B cell (primary cell): ENCODE data around the gene RETREG2. TPM values are rescaled to one million over a fixed set of nuclear protein-coding genes. Genes with fewer than 3 reads are reported as not detected.

Source experiments
- ATAC-seq: fragments of 200-7000 bp; cut with Tn5 transposase; one replicate; pipeline ENCODE4 v1.10.0; 2021; ENCODE audit warnings: low read depth, mild to moderate bottlenecking, moderate number of reproducible peaks, moderate library complexity
- CTCF ChIA-PET: fragments of 350-600 bp; sonication (Branson Sonifier 250); formaldehyde crosslinking; loops from one replicate; lab custom pipeline; 2021; ENCODE audit warnings: antibody characterized with exemption, inconsistent platforms; lab: Charles Lee
- POLR2A ChIA-PET: fragments of 350-600 bp; sonication (Branson Sonifier 250); formaldehyde crosslinking; loops from one replicate; lab custom pipeline; 2021; ENCODE audit warnings: antibody characterized with exemption; lab: Charles Lee
- DNase-seq: peaks from one replicate; pipeline ENCODE4 v3.0.0; 2013
- H2AFZ ChIP-seq: 2 replicates; pipeline ENCODE4 v1.6.1; 2012; ENCODE audit warnings: mild to moderate bottlenecking, low read depth, low read length; ENCODE audit not compliant: insufficient read depth, poor library complexity, severe bottlenecking
- H3K27ac ChIP-seq, 2 donors: 1 replicate in 1 of 2; 2 replicates in 1 of 2; pipeline ENCODE4 v1.5.1; 2012 to 2013; ENCODE audit warnings: low read length in 2 of 2, mild to moderate bottlenecking in 2 of 2, moderate library complexity in 1 of 2
- H3K27me3 ChIP-seq, 4 experiments: fragments of 200-600 bp in 1 of 4; sonication (generic) in 1 of 4; replicated peaks in 1 of 4; 1 replicate in 2 of 4; 2 replicates in 2 of 4; pipeline versions ENCODE4 v1.6.1 to v1.7.0; 2013 to 2016; ENCODE audit warnings: low read length in 3 of 4, mild to moderate bottlenecking in 2 of 4, mixed read lengths in 1 of 4, moderate library complexity in 1 of 4; ENCODE audit not compliant: insufficient read depth in 4 of 4, control insufficient read depth in 3 of 4; ENCODE audit errors: control extremely low read depth in 1 of 4
- H3K36me3 ChIP-seq, 2 experiments: replicated peaks in 1 of 2; 1 replicate in 1 of 2; 2 replicates in 1 of 2; pipeline versions ENCODE4 v1.6.1 to v1.7.1; 2013; ENCODE audit warnings: low read length in 1 of 2; ENCODE audit not compliant: insufficient read depth in 2 of 2, control insufficient read depth in 1 of 2; ENCODE audit errors: control extremely low read depth in 1 of 2, extremely low read depth in 1 of 2
- H3K4me1 ChIP-seq, 2 donors: fragments of 200-600 bp in 1 of 2; sonication (generic) in 1 of 2; 1 replicate in 1 of 2; 2 replicates in 1 of 2; pipeline versions ENCODE4 v1.5.1 to v1.6.1; 2013 to 2017; ENCODE audit warnings: low read length in 2 of 2; ENCODE audit not compliant: control insufficient read depth in 2 of 2, insufficient read depth in 2 of 2
- H3K4me2 ChIP-seq: replicated peaks from 2 replicates; pipeline ENCODE3; 2012; ENCODE audit warnings: mild to moderate bottlenecking, low read depth, low read length; ENCODE audit not compliant: poor library complexity, severe bottlenecking
- H3K4me3 ChIP-seq, 5 experiments: fragments of 200-600 bp in 1 of 5; sonication (generic) in 1 of 5; 1 replicate in 3 of 5; 2 replicates in 2 of 5; pipeline versions ENCODE4 v1.5.1 to v1.7.0; 2011 to 2016; ENCODE audit warnings: low read length in 4 of 5, mild to moderate bottlenecking in 4 of 5, low read depth in 2 of 5, control low read depth in 1 of 5, moderate library complexity in 1 of 5; ENCODE audit not compliant: insufficient read depth in 1 of 5; ENCODE audit errors: control extremely low read depth in 1 of 5, extremely low read depth in 1 of 5
- H3K79me2 ChIP-seq: fragments of 200-600 bp; sonication (generic); one replicate; pipeline ENCODE4 v1.6.0; 2016; ENCODE audit warnings: low read length; ENCODE audit not compliant: control insufficient read depth, insufficient read depth
- H3K9ac ChIP-seq: fragments of 200-600 bp; sonication (generic); 2 replicates; pipeline ENCODE4 v1.6.1; 2017; ENCODE audit warnings: mild to moderate bottlenecking, low read length, moderate library complexity
- H3K9me3 ChIP-seq, 3 donors: one replicate each; pipeline versions ENCODE4 v1.6.1 to v1.7.1; 2013; ENCODE audit warnings: low read length in 2 of 3; ENCODE audit not compliant: control insufficient read depth in 2 of 3, insufficient read depth in 1 of 3; ENCODE audit errors: control extremely low read depth in 1 of 3
- H4K20me1 ChIP-seq: 2 replicates; pipeline ENCODE4 v1.6.0; 2012; ENCODE audit warnings: mild to moderate bottlenecking, low read length; ENCODE audit not compliant: insufficient read depth, control insufficient read depth, poor library complexity, severe bottlenecking
- H3K27ac Mint-ChIP-seq: one replicate; pipeline ENCODE4 v1.8.0; 2021; ENCODE audit warnings: mixed read lengths
- H3K27me3 Mint-ChIP-seq: one replicate; pipeline ENCODE4 v1.8.0; 2021; ENCODE audit warnings: mixed read lengths
- H3K4me1 Mint-ChIP-seq: one replicate; pipeline ENCODE4 v1.8.0; 2021; ENCODE audit warnings: mixed read lengths
- H3K4me3 Mint-ChIP-seq: one replicate; pipeline ENCODE4 v1.8.0; 2021; ENCODE audit warnings: mixed read lengths
- H3K9me3 Mint-ChIP-seq: one replicate; pipeline ENCODE4 v1.8.0; 2022; ENCODE audit warnings: mixed read lengths; ENCODE audit not compliant: insufficient read depth
- CTCF ChIP-seq: fragments of 200-600 bp; IDR thresholded peaks from one replicate; pipeline ENCODE4 v1.8.0; 2022; ENCODE audit warnings: antibody characterized with exemption, mild to moderate bottlenecking
- EZH2 ChIP-seq: IDR thresholded peaks from 2 replicates; pipeline ENCODE4 v1.6.1; 2012; ENCODE audit warnings: borderline replicate concordance, low read depth, mild to moderate bottlenecking, moderate library complexity, low read length; ENCODE audit not compliant: insufficient read depth, poor library complexity, severe bottlenecking
- WGBS: methylation state at CpG from one replicate; pipeline ENCODE4 v1.1.5; 2013; ENCODE audit warnings: missing lambda C conversion rate; ENCODE audit not compliant: insufficient coverage; 5-methylcytosine and 5-hydroxymethylcytosine counted together
- intact Hi-C: fragments of 100-400 bp; cut with micrococcal nuclease; formaldehyde crosslinking; loops from one replicate; pipeline ENCODE4 v1.10.0; 2022
- polyA plus RNA-seq: library from polyadenylated mRNA; depleted of rRNA; stranded (reverse); fragments of >200 nt; gene quantifications from 2 replicates; pipeline ENCODE4 v1.2.3, GENCODE V29; 2012
- total RNA-seq, 2 donors: library from RNA; stranded (reverse); fragments of 120-200 nt in 1 of 2; gene quantifications; 1 replicate in 1 of 2; 2 replicates in 1 of 2; pipeline versions ENCODE4 v1.2.3 to v1.2.4, GENCODE V29; 2013 to 2022

The RETREG2 gene
- total and polyA plus RNA-seq, 2 donors (not counting 1 experiment from before 2014, with no cell fraction given) = 46.7 to 102 TPM

DNA sequence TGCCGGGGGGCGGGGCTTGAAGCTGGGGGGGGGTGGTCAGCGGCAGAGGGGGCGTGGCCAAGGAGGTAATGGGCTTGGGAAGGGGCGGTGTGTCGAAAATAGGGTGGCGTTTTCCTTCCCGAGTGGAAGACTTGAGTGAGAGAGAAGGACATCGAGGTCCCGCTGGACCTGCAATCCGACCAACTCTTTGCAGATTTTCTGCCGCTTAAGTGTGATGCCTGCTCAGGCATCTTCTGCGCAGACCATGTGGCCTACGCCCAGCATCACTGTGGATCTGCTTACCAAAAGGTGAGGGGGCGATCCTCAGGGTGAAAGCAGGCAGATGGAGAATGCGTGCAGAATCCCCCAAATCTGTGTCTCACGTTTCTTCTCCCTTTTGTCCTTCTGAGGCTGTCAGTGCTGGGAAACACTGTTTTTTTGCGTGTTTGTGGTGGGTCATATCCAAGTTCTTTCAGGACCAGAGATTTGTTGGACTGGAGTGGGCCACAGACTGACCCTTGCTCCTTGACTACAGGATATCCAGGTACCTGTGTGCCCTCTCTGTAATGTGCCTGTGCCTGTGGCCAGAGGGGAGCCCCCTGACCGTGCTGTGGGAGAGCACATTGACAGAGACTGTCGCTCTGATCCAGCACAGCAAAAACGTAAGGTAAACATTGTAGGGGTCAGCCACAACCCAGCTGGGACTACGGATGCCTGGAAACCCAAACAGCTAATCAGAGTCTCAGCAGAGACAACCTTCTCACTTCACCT is 29.2 kb downstream of the RETREG2 start:
- no peak for DNase-seq
- Histone ChIP-seq H3K27ac (peak overlapping the region; percentile 75 to 94), H3K9me3 (no peaks in the 10 kb centered on the region), H3K27me3 (no peaks in the 10 kb centered on the region), H3K4me3 (peak overlapping the region; percentile 53 to 78 (median 71)), H3K9ac (peak overlapping the region; percentile 71), H3K4me1 (peaks cover 16 to 23% of the 10 kb centered on the region in 2 donors), H4K20me1 (peaks cover 14% of the 10 kb centered on the region), H3K4me2 (peak overlapping the region; percentile 80), H3K79me2 (peaks cover 6% of the 10 kb centered on the region), H3K36me3 (peaks cover 7 to 24% of the 10 kb centered on the region in 2 experiments), H2AFZ (peak overlapping the region; percentile 79)
- Mint-ChIP-seq H3K27ac (peak overlapping the region; percentile 98), H3K27me3 (no peaks in the 10 kb centered on the region), H3K4me1 (peaks cover 28% of the 10 kb centered on the region), H3K9me3 (no peaks in the 10 kb centered on the region), H3K4me3 (peak overlapping the region; percentile 96)
- WGBS = 33% methylated on average over 18 of the region's 22 CpGs
- CTCF ChIA-PET = interaction anchor here (1.0 to 5.7 kb wide), 10 partner anchors 12 to 180 kb away, joined by 3 to 63 read pairs (median 5); partner anchors contain the start of genes ABCB6, ANKZF1, ATG9A and CNPPD1
- POLR2A ChIA-PET = interaction anchor here (0.6 to 3.0 kb wide), 16 partner anchors 10 to 181 kb away, joined by 3 to 46 read pairs (median 7); partner anchors contain the start of genes ANKZF1, ATG9A, CNPPD1 and DNAJB2
- TF ChIP-seq CTCF (no peak), EZH2 (no peak)
- no peak for ATAC-seq
- intact Hi-C loops = loop anchor here (1.0 to 2.0 kb wide), 2 partner anchors 22 to 37 kb away; partner anchors contain the start of genes ANKZF1, ATG9A, GLB1L and STK16
